ENCODE results near the gene KLHL42. TPM values are rescaled to one million over a fixed set of nuclear protein-coding genes. Genes with fewer than 3 reads are reported as not detected.
"Not testable (repeated sequence)": the region's sequence is repeated elsewhere in the genome, so short reads cannot be mapped to it uniquely, and the experiment has no call there.

The KLHL42 gene
- total and polyA plus RNA-seq, 2 experiments from 2014 or later: 13.6 to 24.8 TPM

DNA sequence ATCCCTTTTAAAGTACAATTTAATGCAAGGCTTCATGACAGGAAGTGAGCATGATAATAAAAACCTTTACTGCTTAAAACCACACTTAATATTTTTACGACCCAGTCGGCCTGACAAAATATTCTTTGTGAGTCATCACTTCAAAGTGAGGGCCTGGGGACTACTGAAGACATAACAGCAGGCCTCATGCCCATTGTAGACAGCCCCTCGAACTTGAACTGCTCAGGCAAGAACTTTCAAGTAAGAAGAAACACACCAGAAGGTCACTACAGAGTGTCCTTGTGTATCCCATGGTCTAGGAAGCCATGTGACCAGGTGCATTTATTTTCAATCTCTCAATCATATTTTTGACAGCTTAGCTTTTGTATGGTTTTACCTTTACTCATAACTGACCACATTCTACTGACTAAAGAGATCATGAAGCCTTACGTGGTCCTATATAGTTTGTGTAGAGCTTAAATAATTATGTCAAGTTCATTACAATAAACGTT lies 61.4 kb downstream of the KLHL42 start:
- H3K4me1 ChIP-seq (ENCODE audit: insufficient read depth): peaks cover 8% of the 10 kb centered on the region
- 0 out of 2 replicates have a peak overlapping the region, but pooled peaks have one; percentile 50 for H2AFZ ChIP-seq
- 42 to 44% methylated on average over 5 of the region's 5 CpGs for WGBS, 2 experiments (ENCODE audit: low coverage in 1 of 2, low lambda C conversion rate in 2 of 2, missing lambda C conversion rate in 2 of 2)
- DNase-seq: peak; percentile 15
- H3K9me3 ChIP-seq (ENCODE audit: low read depth): no peaks in the 10 kb centered on the region
- TF ChIP-seq EZH2phosphoT487 (IDR thresholded peaks at IDR 0.05; ENCODE audit: insufficient read depth, low read depth) (no peak), EZH2 (IDR thresholded peaks at IDR 0.05; ENCODE audit: insufficient read depth, poor library complexity, severe bottlenecking) (no peak)
- in situ Hi-C loops (cut with MboI): no loop called here
- no peak overlapping the region for H3K4me2 ChIP-seq (ENCODE audit: unreplicated experiment)
- H4K20me1 ChIP-seq (ENCODE audit: insufficient read depth): no peaks in the 10 kb centered on the region
- no peaks in the 10 kb centered on the region for H3K27me3 ChIP-seq (replicated peaks; ENCODE audit: insufficient read depth)
- no peaks in the 10 kb centered on the region for H3K36me3 ChIP-seq (ENCODE audit: low read depth)
- no peak overlapping the region for H3K27ac ChIP-seq
- H3K9me2 ChIP-seq (ENCODE audit: insufficient read depth): no peaks in the 10 kb centered on the region
- H3K4me3 ChIP-seq: no peak overlapping the region
- H3F3A ChIP-seq (ENCODE audit: insufficient read depth): no peaks in the 10 kb centered on the region
- no peaks in the 10 kb centered on the region for H3K79me2 ChIP-seq (ENCODE audit: insufficient read depth)
- no peak overlapping the region for H3K9ac ChIP-seq

DNA sequence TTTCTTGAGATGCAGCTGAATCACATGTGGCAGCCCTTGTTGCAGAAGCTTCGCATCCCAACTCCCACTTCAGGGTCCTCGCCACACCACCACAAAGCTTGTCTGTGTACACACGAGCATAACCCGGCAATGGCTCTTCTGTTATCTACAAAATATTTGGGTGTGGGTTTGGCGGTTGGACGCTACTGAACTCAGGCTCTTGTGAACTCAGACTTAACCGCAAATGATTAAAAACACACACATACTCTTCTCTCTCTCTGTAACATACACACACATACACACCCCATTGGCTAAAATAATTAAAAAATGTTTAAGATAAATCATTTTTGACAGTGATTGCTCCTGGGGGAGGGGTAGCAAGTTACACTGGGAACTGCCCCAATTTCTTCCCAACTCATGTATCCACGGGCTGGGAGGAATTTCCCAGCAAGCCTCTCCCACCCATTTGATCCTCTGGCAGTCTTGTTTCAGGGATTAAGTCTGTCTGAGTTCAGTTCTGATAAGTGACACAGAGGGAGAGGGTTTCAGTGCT lies 63.7 kb downstream of the KLHL42 start:
- WGBS, 2 experiments (ENCODE audit: low coverage in 1 of 2, low lambda C conversion rate in 2 of 2, missing lambda C conversion rate in 2 of 2): 77 to 82% methylated on average over 8 of the region's 8 CpGs
- H3K36me3 ChIP-seq (ENCODE audit: low read depth): no peaks in the 10 kb centered on the region
- H3K79me2 ChIP-seq (ENCODE audit: insufficient read depth): no peaks in the 10 kb centered on the region
- no peak overlapping the region for H3K4me2 ChIP-seq (ENCODE audit: unreplicated experiment)
- in situ Hi-C loops (cut with MboI): no loop called here
- TF ChIP-seq EZH2 (IDR thresholded peaks at IDR 0.05; ENCODE audit: insufficient read depth, poor library complexity, severe bottlenecking) (no peak), EZH2phosphoT487 (IDR thresholded peaks at IDR 0.05; ENCODE audit: insufficient read depth, low read depth) (no peak)
- no peaks in the 10 kb centered on the region for H3K9me2 ChIP-seq (ENCODE audit: insufficient read depth)
- no peak overlapping the region for H3K27ac ChIP-seq
- H3K4me1 ChIP-seq (ENCODE audit: insufficient read depth): peaks cover 8% of the 10 kb centered on the region
- no peaks in the 10 kb centered on the region for H3K9me3 ChIP-seq (ENCODE audit: low read depth)
- no peaks in the 10 kb centered on the region for H3K27me3 ChIP-seq (replicated peaks; ENCODE audit: insufficient read depth)
- H3K4me3 ChIP-seq: no peak overlapping the region
- H3F3A ChIP-seq (ENCODE audit: insufficient read depth): no peaks in the 10 kb centered on the region
- H4K20me1 ChIP-seq (ENCODE audit: insufficient read depth): no peaks in the 10 kb centered on the region
- H3K9ac ChIP-seq: no peak overlapping the region
- DNase-seq: no peak
- no peak overlapping the region for H2AFZ ChIP-seq

DNA sequence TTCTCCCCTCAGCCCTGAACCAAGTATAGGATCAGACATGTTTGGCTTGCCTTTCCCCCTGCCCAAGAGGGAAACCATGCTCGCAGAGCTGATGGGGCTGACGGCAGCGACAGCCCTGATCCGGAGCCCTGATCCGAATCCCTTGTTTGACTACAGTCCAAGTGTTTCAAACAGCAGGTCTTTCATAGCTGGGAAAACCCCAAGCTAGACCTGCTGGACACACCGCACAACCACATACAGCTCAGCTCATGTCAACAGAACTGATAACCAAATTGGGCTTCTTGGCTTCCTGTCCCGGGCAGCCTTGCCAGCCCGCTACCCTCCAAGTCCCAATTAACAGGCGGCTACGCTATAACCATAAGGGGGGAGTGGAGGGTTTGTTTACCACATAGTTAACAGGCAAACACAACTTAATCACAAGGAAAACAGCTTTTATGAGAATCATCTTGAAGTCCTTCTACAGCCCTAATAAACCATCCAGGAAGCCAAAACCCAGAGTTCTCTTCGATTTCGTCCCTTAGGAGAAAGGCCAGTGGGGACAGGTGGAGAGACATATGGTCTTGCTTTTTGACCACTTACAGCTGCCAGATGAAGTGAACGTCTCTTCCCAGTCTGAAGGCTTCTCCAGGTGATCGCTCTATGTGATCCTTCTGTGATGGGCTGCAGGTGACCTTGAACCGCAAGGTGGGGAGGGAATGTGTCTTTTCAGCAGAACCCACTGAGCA lies 64.5 kb downstream of the KLHL42 start:
- Histone ChIP-seq H3K27me3 (replicated peaks; ENCODE audit: insufficient read depth) (no peaks in the 10 kb centered on the region), H2AFZ (no peak overlapping the region), H3K79me2 (ENCODE audit: insufficient read depth) (no peaks in the 10 kb centered on the region), H4K20me1 (ENCODE audit: insufficient read depth) (no peaks in the 10 kb centered on the region), H3K27ac (no peak overlapping the region), H3K9me3 (ENCODE audit: low read depth) (no peaks in the 10 kb centered on the region), H3K4me1 (ENCODE audit: insufficient read depth) (peaks cover 8% of the 10 kb centered on the region), H3K4me3 (no peak overlapping the region), H3K36me3 (ENCODE audit: low read depth) (no peaks in the 10 kb centered on the region), H3K9ac (no peak overlapping the region), H3F3A (ENCODE audit: insufficient read depth) (no peaks in the 10 kb centered on the region), H3K9me2 (ENCODE audit: insufficient read depth) (no peaks in the 10 kb centered on the region), H3K4me2 (ENCODE audit: unreplicated experiment) (no peak overlapping the region)
- DNase-seq: no peak
- WGBS, 2 experiments (ENCODE audit: low coverage in 1 of 2, low lambda C conversion rate in 2 of 2, missing lambda C conversion rate in 2 of 2): 76 to 79% methylated on average over 15 of the region's 15 CpGs
- TF ChIP-seq EZH2phosphoT487 (IDR thresholded peaks at IDR 0.05; ENCODE audit: insufficient read depth, low read depth): no peak
- TF ChIP-seq EZH2 (IDR thresholded peaks at IDR 0.05; ENCODE audit: insufficient read depth, poor library complexity, severe bottlenecking): no peak
- in situ Hi-C loops (cut with MboI): no loop called here

DNA sequence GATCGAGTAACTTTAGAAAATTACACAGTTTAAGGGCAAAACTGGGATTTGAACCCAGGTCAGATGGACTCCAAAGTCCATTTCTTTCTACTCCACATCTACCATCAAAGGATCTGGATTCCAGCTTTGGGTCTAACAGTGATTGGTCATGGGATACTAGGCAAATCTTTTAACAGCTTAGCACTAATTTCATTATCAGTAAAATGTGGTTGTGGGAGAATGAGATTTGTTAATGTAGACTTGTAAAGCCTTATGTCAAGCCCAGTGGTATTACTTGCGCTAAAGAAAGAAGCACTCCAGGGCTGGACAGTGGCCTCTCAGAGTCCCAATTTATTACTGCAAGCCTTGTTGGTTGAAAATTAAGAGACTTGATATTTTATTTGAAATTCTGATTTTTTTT lies 65.2 kb downstream of the KLHL42 start:
- H3K4me1 ChIP-seq (ENCODE audit: insufficient read depth): peaks cover 8% of the 10 kb centered on the region
- H3K79me2 ChIP-seq (ENCODE audit: insufficient read depth): no peaks in the 10 kb centered on the region
- H3K27ac ChIP-seq: no peak overlapping the region
- WGBS, 2 experiments (ENCODE audit: low coverage in 1 of 2, low lambda C conversion rate in 2 of 2, missing lambda C conversion rate in 2 of 2): 65 to 75% methylated on average over 2 of the region's 2 CpGs
- H3F3A ChIP-seq (ENCODE audit: insufficient read depth): no peaks in the 10 kb centered on the region
- H3K9me3 ChIP-seq (ENCODE audit: low read depth): no peaks in the 10 kb centered on the region
- no peaks in the 10 kb centered on the region for H4K20me1 ChIP-seq (ENCODE audit: insufficient read depth)
- H3K27me3 ChIP-seq (replicated peaks; ENCODE audit: insufficient read depth): no peaks in the 10 kb centered on the region
- no peak overlapping the region for H3K4me2 ChIP-seq (ENCODE audit: unreplicated experiment)
- H2AFZ ChIP-seq: no peak overlapping the region
- no peaks in the 10 kb centered on the region for H3K9me2 ChIP-seq (ENCODE audit: insufficient read depth)
- in situ Hi-C loops (cut with MboI): no loop called here
- H3K4me3 ChIP-seq: no peak overlapping the region
- no peak for DNase-seq
- no peak overlapping the region for H3K9ac ChIP-seq
- H3K36me3 ChIP-seq (ENCODE audit: low read depth): no peaks in the 10 kb centered on the region
- no peak for TF ChIP-seq EZH2phosphoT487 (IDR thresholded peaks at IDR 0.05; ENCODE audit: insufficient read depth, low read depth)
- TF ChIP-seq EZH2 (IDR thresholded peaks at IDR 0.05; ENCODE audit: insufficient read depth, poor library complexity, severe bottlenecking): no peak

DNA sequence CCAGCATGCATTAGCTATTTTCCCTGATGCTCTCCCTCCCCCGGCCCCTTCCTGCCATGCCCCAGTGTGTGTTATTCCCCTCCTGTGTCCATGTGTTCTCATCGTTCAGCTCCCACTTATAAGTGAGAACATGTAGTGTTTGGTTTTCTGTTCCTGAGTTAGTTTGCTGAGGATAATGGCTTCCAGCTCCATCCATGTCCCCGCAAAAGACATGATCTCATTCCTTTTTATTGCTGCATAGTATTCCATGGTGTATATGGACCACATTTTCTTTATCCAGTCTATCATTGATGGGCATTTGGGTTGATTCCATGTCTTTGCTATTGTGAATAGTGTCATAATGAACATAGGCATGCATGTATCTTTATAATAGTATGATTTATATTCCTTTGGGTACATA lies 65.7 kb downstream of the KLHL42 start:
- H3K9me3 ChIP-seq (ENCODE audit: low read depth); H3K4me3 ChIP-seq; H3K27ac ChIP-seq; H2AFZ ChIP-seq; DNase-seq; H3K9me2 ChIP-seq (ENCODE audit: insufficient read depth); H3K79me2 ChIP-seq (ENCODE audit: insufficient read depth); H3K9ac ChIP-seq; in situ Hi-C loops (cut with MboI); H3K4me1 ChIP-seq (ENCODE audit: insufficient read depth); H3K4me2 ChIP-seq (ENCODE audit: unreplicated experiment); H3K27me3 ChIP-seq (replicated peaks; ENCODE audit: insufficient read depth); H3F3A ChIP-seq (ENCODE audit: insufficient read depth); H4K20me1 ChIP-seq (ENCODE audit: insufficient read depth); H3K36me3 ChIP-seq (ENCODE audit: low read depth): not testable (repeated sequence)
- 93 to 97% methylated on average over 3 of the region's 3 CpGs for WGBS, 2 experiments (ENCODE audit: low coverage in 1 of 2, low lambda C conversion rate in 2 of 2, missing lambda C conversion rate in 2 of 2)

DNA sequence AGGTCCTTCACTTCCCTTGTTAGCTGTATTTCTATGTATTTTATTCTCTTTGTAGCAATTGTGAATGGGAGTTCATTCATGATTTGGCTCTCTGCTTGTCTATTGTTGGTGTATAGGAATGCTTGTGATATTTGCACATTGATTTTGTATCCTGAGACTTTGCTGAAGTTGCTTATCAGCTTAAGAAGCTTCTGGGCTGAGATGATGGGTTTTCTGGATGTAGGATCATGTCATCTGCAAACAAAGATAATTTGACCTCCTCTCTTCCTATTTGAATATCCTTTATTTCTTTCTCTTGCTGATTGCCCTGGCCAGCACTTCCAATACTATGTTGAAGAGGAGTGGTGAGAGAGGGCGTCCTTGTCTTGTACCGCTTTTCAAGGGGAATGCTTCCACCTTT lies 67.3 kb downstream of the KLHL42 start:
- WGBS, 2 experiments (ENCODE audit: low coverage in 1 of 2, low lambda C conversion rate in 2 of 2, missing lambda C conversion rate in 2 of 2): 90 to 92% methylated on average over 2 of the region's 2 CpGs
- H3K4me3 ChIP-seq; H4K20me1 ChIP-seq (ENCODE audit: insufficient read depth); DNase-seq; H3K9me3 ChIP-seq (ENCODE audit: low read depth); H3K4me2 ChIP-seq (ENCODE audit: unreplicated experiment); H3K9ac ChIP-seq; H3K9me2 ChIP-seq (ENCODE audit: insufficient read depth); H3K27ac ChIP-seq; H3K79me2 ChIP-seq (ENCODE audit: insufficient read depth); in situ Hi-C loops (cut with MboI); H3K4me1 ChIP-seq (ENCODE audit: insufficient read depth); H3K36me3 ChIP-seq (ENCODE audit: low read depth); H3K27me3 ChIP-seq (replicated peaks; ENCODE audit: insufficient read depth); H2AFZ ChIP-seq; H3F3A ChIP-seq (ENCODE audit: insufficient read depth): not testable (repeated sequence)
